HEK293T (cell line): Measurements from ENCODE around the gene SDC3.

Experiments
- BHLHE40 ChIP-seq: fragments of 450-650 bp; IDR thresholded peaks from 2 replicates; pipeline ENCODE4 v1.6.1; 2016; ENCODE audit warnings: mild to moderate bottlenecking, moderate library complexity, borderline replicate concordance
- FOXM1 ChIP-seq: fragments of 450-650 bp; IDR thresholded peaks from 2 replicates; pipeline ENCODE4 v1.6.1; 2017; ENCODE audit warnings: mild to moderate bottlenecking, borderline replicate concordance
- L3MBTL2 ChIP-seq: fragments of 450-650 bp; conservative IDR thresholded peaks from 2 replicates; pipeline ENCODE4 v1.6.1; 2016; ENCODE audit warnings: mild to moderate bottlenecking
- LEF1 ChIP-seq: fragments of 450-650 bp; IDR thresholded peaks from 2 replicates; pipeline ENCODE4 v1.6.1; 2017; ENCODE audit warnings: mild to moderate bottlenecking, borderline replicate concordance
- PKNOX1 ChIP-seq: fragments of 450-650 bp; IDR thresholded peaks from 2 replicates; pipeline ENCODE4 v1.6.1; 2016
- SP1 ChIP-seq: fragments of 450-650 bp; IDR thresholded peaks from 2 replicates; pipeline ENCODE4 v1.6.1; 2017
- SUZ12 ChIP-seq: fragments of 450-650 bp; IDR thresholded peaks from 2 replicates; pipeline ENCODE4 v1.6.1; 2016; ENCODE audit warnings: mild to moderate bottlenecking
- TARDBP ChIP-seq: fragments of 450-650 bp; IDR thresholded peaks from 2 replicates; pipeline ENCODE4 v1.6.1; 2016

GRCh38 chr1:30908696-30909364, at the start of gene SDC3:
- TF ChIP-seq SP1 (no peak), TARDBP (no peak), SUZ12 (no peak), PKNOX1 (no peak), LEF1 (no peak), L3MBTL2 (no peak; the same call in 1 of the 2 replicates), FOXM1 (no peak), BHLHE40 (no peak)
